HCT116 (cell line): ENCODE data around the gene TMEFF2. TPM values are rescaled to one million over a fixed set of nuclear protein-coding genes. Genes with fewer than 3 reads are reported as not detected.

Experiments used
- ATAC-seq: fragments of 200-7000 bp; cut with Tn5 transposase; 2 replicates; pipeline ENCODE4 v1.9.1; 2020; ENCODE audit warnings: mild to moderate bottlenecking, moderate library complexity
- BruUV-seq: library from RNA; stranded (reverse); fragments of 400-500 nt; replicated peaks from 2 replicates; lab custom pipeline; 2021; lab: Mats Ljungman, UMichigan
- CTCF ChIA-PET: fragments of 300-600 bp; sonication (Branson Sonifier 250); formaldehyde crosslinking; loops from one replicate; lab custom pipeline; 2021; ENCODE audit warnings: antibody characterized with exemption; lab: Charles Lee
- POLR2A ChIA-PET: fragments of 300-600, 350-600 bp; sonication (Branson Sonifier 250); formaldehyde crosslinking; loops from one replicate; lab custom pipeline; 2021; ENCODE audit warnings: antibody characterized with exemption; lab: Charles Lee
- RAD21 ChIA-PET, 2 experiments: fragments of 300-600 bp; sonication (Branson Sonifier 250); formaldehyde crosslinking; loops; one replicate each; lab custom pipeline; 2023; ENCODE audit warnings: low total read pairs in 2 of 2; ENCODE audit not compliant: uncharacterized antibody in 2 of 2, unreplicated experiment in 2 of 2, low non-redundant PET in 1 of 2; lab: Charles Lee
- DNase-seq: peaks from one replicate; pipeline ENCODE4 v3.0.0-alpha.2; 2010; ENCODE audit warnings: low read depth, low spot score
- H2AFZ ChIP-seq: fragments of 200-600 bp; shearing (Covaris generic), sonication (generic); 2 replicates; pipeline ENCODE4 v1.6.1; 2017; ENCODE audit warnings: low read depth, mixed run types, mixed read lengths, antibody characterized with exemption, low read length; ENCODE audit not compliant: poor library complexity, severe bottlenecking
- H3K27ac ChIP-seq: 2 replicates; pipeline ENCODE4 v1.5.1; 2012; ENCODE audit warnings: low read depth, low read length
- H3K27me3 ChIP-seq: fragments of 200-600 bp; sonication (generic); 2 replicates; pipeline ENCODE4 v1.6.1; 2016; ENCODE audit warnings: mixed run types, low read length, mixed read lengths; ENCODE audit not compliant: insufficient read depth
- H3K36me3 ChIP-seq, 2 experiments: fragments of 200-500 bp in 1 of 2; fragments of 200-600 bp in 1 of 2; sonication (Bioruptor generic) in 1 of 2; sonication (generic) in 1 of 2; 2 replicates each; pipeline versions ENCODE4 v1.5.1 to v1.6.1; 2014 to 2016; ENCODE audit warnings: low read length in 2 of 2, inconsistent platforms in 1 of 2, mixed read lengths in 1 of 2, mixed run types in 1 of 2; ENCODE audit not compliant: insufficient read depth in 2 of 2, control insufficient read depth in 1 of 2
- H3K4me1 ChIP-seq, 2 experiments: fragments of 200-600 bp in 1 of 2; sonication (generic) in 1 of 2; 2 replicates each; pipeline versions ENCODE4 v1.5.1 to v1.6.1; 2012 to 2017; ENCODE audit warnings: low read length in 2 of 2, inconsistent platforms in 1 of 2, mild to moderate bottlenecking in 1 of 2, mixed read lengths in 1 of 2, mixed run types in 1 of 2, moderate library complexity in 1 of 2; ENCODE audit not compliant: insufficient read depth in 2 of 2, control insufficient read depth in 1 of 2
- H3K4me2 ChIP-seq: fragments of 200-600 bp; sonication (generic); 2 replicates; pipeline ENCODE4 v1.6.1; 2017; ENCODE audit warnings: mixed run types, low read length, mixed read lengths
- H3K4me3 ChIP-seq, 2 experiments: fragments of 200-600 bp in 1 of 2; sonication (generic) in 1 of 2; replicated peaks in 1 of 2; 2 replicates each; pipeline ENCODE4 v1.5.1; 2011 to 2016; ENCODE audit warnings: low read length in 2 of 2, control low read depth in 1 of 2, low read depth in 1 of 2, mild to moderate bottlenecking in 1 of 2, mixed read lengths in 1 of 2, mixed run types in 1 of 2
- H3K79me2 ChIP-seq: fragments of 200-600 bp; sonication (generic); 2 replicates; pipeline ENCODE4 v1.6.1; 2017; ENCODE audit warnings: mild to moderate bottlenecking, mixed run types, low read length, moderate library complexity, mixed read lengths; ENCODE audit not compliant: insufficient read depth
- H3K9ac ChIP-seq: fragments of 200-600 bp; sonication (generic); 2 replicates; pipeline ENCODE4 v1.6.1; 2016; ENCODE audit warnings: low read length, mixed read lengths
- H3K9me2 ChIP-seq: fragments of 200-600 bp; sonication (generic), shearing (Covaris generic); 2 replicates; pipeline ENCODE4 v1.6.1; 2017; ENCODE audit warnings: mixed run types, mild to moderate bottlenecking, moderate library complexity; ENCODE audit not compliant: insufficient read depth
- H3K9me3 ChIP-seq, 2 experiments: fragments of 200-500 bp in 1 of 2; fragments of 200-600 bp in 1 of 2; sonication (Bioruptor generic) in 1 of 2; sonication (generic) in 1 of 2; 2 replicates each; pipeline ENCODE4 v1.6.1; 2014 to 2017; ENCODE audit warnings: low read length in 2 of 2, mixed read lengths in 2 of 2, inconsistent platforms in 1 of 2, low read depth in 1 of 2, mild to moderate bottlenecking in 1 of 2, mixed run types in 1 of 2, moderate library complexity in 1 of 2; ENCODE audit not compliant: control insufficient read depth in 1 of 2, insufficient read depth in 1 of 2
- H4K20me1 ChIP-seq: fragments of 200-600 bp; sonication (generic), shearing (Covaris generic); 2 replicates; pipeline ENCODE4 v1.6.1; 2017; ENCODE audit warnings: mixed run types, mild to moderate bottlenecking, moderate library complexity; ENCODE audit not compliant: insufficient read depth
- ATF3 ChIP-seq: IDR thresholded peaks from 2 replicates; pipeline ENCODE4 v1.6.1; 2012
- CBX3 ChIP-seq: IDR thresholded peaks from 2 replicates; pipeline ENCODE4 v1.6.1; 2012; ENCODE audit warnings: low read depth
- CEBPB ChIP-seq: IDR thresholded peaks from 2 replicates; pipeline ENCODE4 v1.6.1; 2012; ENCODE audit warnings: low read depth
- CTCF ChIP-seq, 3 experiments: fragments of 200-600 bp in 1 of 3; sonication (generic) in 1 of 3; IDR thresholded peaks in 2 of 3; conservative IDR thresholded peaks in 1 of 3; 2 replicates each; pipeline ENCODE4 v1.5.1; 2012 to 2017; ENCODE audit warnings: low read depth in 2 of 3, low read length in 2 of 3, antibody characterized with exemption in 1 of 3, borderline replicate concordance in 1 of 3, control low read depth in 1 of 3, mild to moderate bottlenecking in 1 of 3, mixed read lengths in 1 of 3, mixed run types in 1 of 3, moderate library complexity in 1 of 3; ENCODE audit not compliant: insufficient read depth in 1 of 3
- ELF1 ChIP-seq: IDR thresholded peaks from 2 replicates; pipeline ENCODE4 v1.6.1; 2012; ENCODE audit warnings: low read depth, borderline replicate concordance
- EZH2phosphoT487 ChIP-seq: fragments of 200-600 bp; IDR thresholded peaks from 2 replicates; pipeline ENCODE4 v1.6.1; 2018; ENCODE audit warnings: antibody characterized with exemption, borderline replicate concordance
- MAX ChIP-seq: IDR thresholded peaks from 2 replicates; pipeline ENCODE4 v1.6.1; 2012
- POLR2A ChIP-seq: IDR thresholded peaks from 2 replicates; pipeline ENCODE4 v1.7.0; 2011; ENCODE audit warnings: borderline replicate concordance; ENCODE audit not compliant: insufficient read depth, insufficient read length; ENCODE audit errors: extremely low read depth
- REST ChIP-seq: IDR thresholded peaks from 2 replicates; pipeline ENCODE4 v1.6.1; 2012; ENCODE audit warnings: low read depth
- SIN3A ChIP-seq: IDR thresholded peaks from 2 replicates; pipeline ENCODE4 v1.6.1; 2012; ENCODE audit warnings: low read depth
- SP1 ChIP-seq: IDR thresholded peaks from 2 replicates; pipeline ENCODE4 v1.6.1; 2012; ENCODE audit warnings: low read depth
- SRF ChIP-seq: IDR thresholded peaks from 2 replicates; pipeline ENCODE4 v1.6.1; 2012; ENCODE audit warnings: low read depth
- TCF7L2 ChIP-seq: IDR thresholded peaks from 2 replicates; pipeline ENCODE4 v1.7.0; 2011; ENCODE audit warnings: borderline replicate concordance, inconsistent platforms; ENCODE audit not compliant: insufficient read depth, insufficient read length; ENCODE audit errors: extremely low read depth
- YY1 ChIP-seq: IDR thresholded peaks from 2 replicates; pipeline ENCODE4 v1.6.1; 2011; ENCODE audit warnings: low read length, low read depth, moderate library complexity, mild to moderate bottlenecking; ENCODE audit not compliant: insufficient replicate concordance; ENCODE audit errors: extremely low read depth
- ZFX ChIP-seq: fragments of 450-650 bp; IDR thresholded peaks from 2 replicates; pipeline ENCODE4 v1.6.1; 2017
- intact Hi-C: fragments of 100-400 bp; cut with micrococcal nuclease; formaldehyde crosslinking; loops from 2 replicates; pipeline ENCODE4 v1.10.0; 2022
- total RNA-seq: library from RNA; stranded (reverse); gene quantifications from one replicate; pipeline ENCODE4 v1.2.1, GENCODE V29; 2021; ENCODE audit not compliant: unreplicated experiment

TMEFF2 gene
- total RNA-seq, 1 experiment from 2014 or later, result not detected

GRCh38 chr2:192016265-192016664, 178.5 kb downstream of the TMEFF2 start:
- Histone ChIP-seq H3K9me2 (no peaks in the 10 kb centered on the region), H3K27me3 (no peaks in the 10 kb centered on the region), H3K79me2 (no peaks in the 10 kb centered on the region), H3K9ac (no peak overlapping the region), H4K20me1 (no peaks in the 10 kb centered on the region), H3K27ac (no peak overlapping the region), H3K9me3 (no peaks in the 10 kb centered on the region), H3K36me3 (no peaks in the 10 kb centered on the region), H3K4me3 (no peak overlapping the region), H3K4me1 (no peaks in the 10 kb centered on the region), H2AFZ (no peak overlapping the region), H3K4me2 (no peak overlapping the region)
- ATAC-seq, result no peak
- ChIA-PET CTCF (no interaction called here), POLR2A (no interaction called here), RAD21 (no interaction called here)
- no peak for TF ChIP-seq ZFX
- no peak for TF ChIP-seq ATF3
- no peak for TF ChIP-seq SIN3A
- no peak for TF ChIP-seq REST
- TF ChIP-seq CTCF (IDR thresholded peaks at IDR 0.05 in 2 of 3, conservative IDR thresholded peaks at IDR 0.05 in 1 of 3; ENCODE audit: borderline replicate concordance in 1 of 3, insufficient read depth in 1 of 3, low read depth in 2 of 3, low read length in 2 of 3), result no peak
- TF ChIP-seq EZH2phosphoT487, result no peak
- TF ChIP-seq SRF, result no peak
- no peak for TF ChIP-seq ELF1
- no peak for TF ChIP-seq POLR2A
- TF ChIP-seq CEBPB, result no peak
- TF ChIP-seq YY1, result no peak
- no peak for TF ChIP-seq TCF7L2
- no peak for TF ChIP-seq CBX3
- no peak for TF ChIP-seq SP1
- TF ChIP-seq MAX, result no peak
- DNase-seq, result no peak
- intact Hi-C loops, result no loop called here
- BruUV-seq, result no TSS peak
